Esophagus muscularis mucosa (tissue), 4 donors: ENCODE data around the gene CYP2D6. TPM values are rescaled to one million over a fixed set of nuclear protein-coding genes. Genes with fewer than 3 reads are reported as not detected.

Source experiments
- DNase-seq: peaks from one replicate; pipeline ENCODE4 v3.0.0-alpha.2; 2017; ENCODE audit errors: extremely low spot score
- H3K27ac ChIP-seq, 4 donors: fragments of 200-600 bp; sonication (generic); replicated peaks in 1 of 4; 1 replicate in 3 of 4; 2 replicates in 1 of 4; pipeline ENCODE4 v1.5.1; 2016 to 2019; ENCODE audit warnings: mild to moderate bottlenecking in 1 of 4
- H3K27me3 ChIP-seq, 4 donors: fragments of 200-600 bp; sonication (generic); one replicate each; pipeline versions ENCODE4 v1.5.1 to v1.6.0; 2016 to 2019
- H3K36me3 ChIP-seq, 4 donors: fragments of 200-600 bp; sonication (generic); one replicate each; pipeline ENCODE4 v1.5.1; 2016 to 2019
- H3K4me1 ChIP-seq, 4 donors: fragments of 200-600 bp; sonication (generic); one replicate each; pipeline ENCODE4 v1.5.1; 2016 to 2019
- H3K4me3 ChIP-seq, 4 donors: fragments of 200-600 bp; sonication (generic); 1 replicate in 2 of 4; 2 replicates in 2 of 4; pipeline ENCODE4 v1.5.1; 2016 to 2019; ENCODE audit warnings: mild to moderate bottlenecking in 4 of 4, moderate library complexity in 1 of 4
- H3K9me3 ChIP-seq, 4 donors: fragments of 200-600 bp; sonication (generic); 1 replicate in 3 of 4; 2 replicates in 1 of 4; pipeline ENCODE4 v1.5.1; 2016 to 2019
- EP300 ChIP-seq: sonication (generic); formaldehyde crosslinking; IDR thresholded peaks from one replicate; pipeline ENCODE4 v1.6.1; 2017; ENCODE audit warnings: antibody characterized with exemption
- POLR2A ChIP-seq: fragments of 450-650 bp; IDR thresholded peaks from one replicate; pipeline ENCODE4 v1.6.1; 2017; ENCODE audit warnings: antibody characterized with exemption, moderate library complexity, mild to moderate bottlenecking, low read depth
- POLR2AphosphoS5 ChIP-seq, 2 donors: sonication (generic); formaldehyde crosslinking; IDR thresholded peaks; one replicate each; pipeline ENCODE4 v1.6.1; 2017; ENCODE audit warnings: antibody characterized with exemption in 2 of 2
- WGBS: methylation state at CpG from one replicate; pipeline ENCODE4 v1.1.5; 2018; 5-methylcytosine and 5-hydroxymethylcytosine counted together
- intact Hi-C: fragments of 100-400 bp; cut with DNase I; formaldehyde crosslinking; loops from one replicate; pipeline ENCODE4 v1.15.1; 2023
- total RNA-seq, 4 donors: library from RNA; depleted of rRNA; stranded (reverse); fragments of >200 nt; gene quantifications; one replicate each; pipeline versions ENCODE4 v1.1.0 to v1.2.1, GENCODE V29; 2016
- TF ChIP-seq, protein P1 (sequence below), 3 experiments: fragments of 200-600 bp in 2 of 3; fragments of 450-650 bp in 1 of 3; sonication (generic) in 2 of 3; IDR thresholded peaks; one replicate each; pipeline ENCODE4 v1.5.1; 2017 to 2019; ENCODE audit warnings: antibody characterized with exemption in 3 of 3, mild to moderate bottlenecking in 2 of 3, moderate library complexity in 1 of 3

Gene CYP2D6
- total RNA-seq, 4 donors from 2014 or later, result 0.42 to 0.52 TPM; not detected in 2

DNA sequence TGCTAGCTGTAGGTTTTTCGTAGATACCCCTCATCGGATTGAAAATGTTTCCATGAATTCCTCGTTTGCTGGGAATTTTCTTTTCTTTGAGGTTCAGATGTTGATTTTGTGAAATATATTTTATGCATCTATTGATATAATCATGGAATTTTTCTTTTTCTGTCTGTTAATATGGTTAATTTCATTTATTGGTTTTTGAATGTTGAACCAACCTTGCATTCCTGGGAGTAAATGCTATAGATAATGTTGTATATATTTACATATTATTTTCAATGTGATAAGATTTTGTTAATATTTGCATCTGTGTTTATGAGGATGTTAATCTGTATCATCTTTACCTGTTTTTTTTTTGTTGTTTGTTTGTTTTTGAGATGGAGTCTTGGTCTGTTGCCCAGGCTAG is 29.4 kb downstream of the CYP2D6 start:
- Histone ChIP-seq H3K27ac (no peak overlapping the region), H3K27me3 (no peaks in the 10 kb centered on the region), H3K4me3 (no peak overlapping the region), H3K36me3 (peaks cover 0 to 11% (median 3%) of the 10 kb centered on the region in 4 donors), H3K9me3 (peaks cover 0 to 46% (median 25%) of the 10 kb centered on the region in 4 donors), H3K4me1 (no peaks in the 10 kb centered on the region)
- TF ChIP-seq POLR2A (no peak), EP300 (no peak), POLR2AphosphoS5 (IDR thresholded peaks at IDR 0.05) (no peak)
- TF ChIP-seq, protein P1, sequence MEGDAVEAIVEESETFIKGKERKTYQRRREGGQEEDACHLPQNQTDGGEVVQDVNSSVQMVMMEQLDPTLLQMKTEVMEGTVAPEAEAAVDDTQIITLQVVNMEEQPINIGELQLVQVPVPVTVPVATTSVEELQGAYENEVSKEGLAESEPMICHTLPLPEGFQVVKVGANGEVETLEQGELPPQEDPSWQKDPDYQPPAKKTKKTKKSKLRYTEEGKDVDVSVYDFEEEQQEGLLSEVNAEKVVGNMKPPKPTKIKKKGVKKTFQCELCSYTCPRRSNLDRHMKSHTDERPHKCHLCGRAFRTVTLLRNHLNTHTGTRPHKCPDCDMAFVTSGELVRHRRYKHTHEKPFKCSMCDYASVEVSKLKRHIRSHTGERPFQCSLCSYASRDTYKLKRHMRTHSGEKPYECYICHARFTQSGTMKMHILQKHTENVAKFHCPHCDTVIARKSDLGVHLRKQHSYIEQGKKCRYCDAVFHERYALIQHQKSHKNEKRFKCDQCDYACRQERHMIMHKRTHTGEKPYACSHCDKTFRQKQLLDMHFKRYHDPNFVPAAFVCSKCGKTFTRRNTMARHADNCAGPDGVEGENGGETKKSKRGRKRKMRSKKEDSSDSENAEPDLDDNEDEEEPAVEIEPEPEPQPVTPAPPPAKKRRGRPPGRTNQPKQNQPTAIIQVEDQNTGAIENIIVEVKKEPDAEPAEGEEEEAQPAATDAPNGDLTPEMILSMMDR (IDR thresholded peaks at IDR 0.05), result no peak
- no peak for DNase-seq
- intact Hi-C loops, result no loop called here
- 98% methylated on average over 3 of the region's 3 CpGs for WGBS

DNA sequence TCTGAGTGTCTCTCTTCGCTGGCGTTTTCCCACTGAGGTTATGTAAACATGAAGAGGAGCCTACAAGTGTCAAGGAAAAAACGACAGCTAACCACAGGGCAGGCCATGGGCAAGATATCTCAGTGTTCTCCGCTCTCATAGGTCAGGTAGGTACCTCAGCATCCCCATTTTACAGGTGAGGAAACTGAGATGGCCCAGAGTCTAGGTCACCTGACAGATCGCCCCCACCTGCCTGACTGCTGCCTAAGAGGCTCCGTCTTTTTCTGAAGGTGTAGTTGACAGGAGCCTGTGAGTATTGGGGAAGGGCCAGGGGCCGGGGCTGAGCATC is 39.2 kb downstream of the CYP2D6 start:
- H3K27ac ChIP-seq, result peak overlapping the region; percentile 96 to 99 (median 98)
- H3K4me1 ChIP-seq, result peaks cover 14 to 47% (median 33%) of the 10 kb centered on the region in 4 donors
- intact Hi-C loops, result loop anchor here (2.0 kb wide), 1 partner anchor 345 kb away; no protein-coding TSS in a partner anchor
- DNase-seq, result no peak
- no peaks in the 10 kb centered on the region for H3K27me3 ChIP-seq
- TF ChIP-seq, protein P1 (IDR thresholded peaks at IDR 0.05), result no peak
- no peak for TF ChIP-seq POLR2A
- no peak for TF ChIP-seq EP300
- no peak for TF ChIP-seq POLR2AphosphoS5 (IDR thresholded peaks at IDR 0.05)
- peak overlapping the region; percentile 80 to 99 (median 89) for H3K4me3 ChIP-seq
- no peaks in the 10 kb centered on the region for H3K9me3 ChIP-seq
- H3K36me3 ChIP-seq, result peaks cover 2 to 10% (median 5%) of the 10 kb centered on the region in 4 donors
- WGBS, result 24% methylated on average over 7 of the region's 7 CpGs

DNA sequence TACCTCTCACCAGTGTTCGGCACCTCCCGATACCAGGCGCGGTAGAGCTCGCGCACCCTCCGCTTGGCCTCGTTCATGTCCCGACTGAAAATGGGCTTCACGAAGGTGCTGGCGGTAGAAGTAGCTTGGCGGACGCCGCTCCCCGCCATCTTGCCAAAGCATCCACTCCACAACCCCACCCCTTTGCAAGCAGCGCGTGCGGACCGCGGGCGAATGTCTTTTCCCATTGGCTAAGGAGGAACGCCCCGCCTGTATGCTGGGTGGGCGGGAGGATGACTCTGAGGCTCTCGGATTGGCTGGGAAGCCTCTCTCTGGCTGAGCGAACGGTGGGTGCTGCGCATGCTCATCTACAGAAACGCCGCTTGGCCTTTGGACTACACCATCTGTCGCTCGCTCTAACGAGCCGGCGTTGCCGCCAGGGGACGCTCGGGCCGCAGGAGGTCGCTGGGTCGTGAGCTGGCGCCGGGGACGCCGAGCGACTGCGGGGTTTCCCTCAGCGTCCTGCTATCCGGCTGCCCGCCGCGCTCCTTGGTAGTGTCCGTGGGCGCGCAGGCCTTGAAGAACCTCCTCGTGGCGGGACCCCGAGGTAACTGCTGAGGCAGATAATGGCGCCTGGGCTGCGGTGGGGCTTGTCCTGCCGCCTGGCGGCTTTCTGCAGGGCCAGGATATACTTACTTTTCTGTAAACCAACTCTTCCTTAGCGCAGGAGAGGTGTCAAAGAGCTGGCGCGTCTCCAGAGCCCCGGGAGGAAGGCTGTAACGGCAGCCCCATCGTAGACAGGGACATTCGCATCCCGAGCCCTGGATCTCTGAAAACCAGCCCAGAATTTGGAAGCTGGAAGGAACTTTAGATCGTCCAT is 39.8 kb downstream of the CYP2D6 start, which contains the start of gene NDUFA6:
TSS of gene NDUFA6 (minus strand) at position 177 of the 859 bp plus-strand sequence. CDS start at position 149, 28 bp downstream.
- no peaks in the 10 kb centered on the region for H3K9me3 ChIP-seq
- no peaks in the 10 kb centered on the region for H3K27me3 ChIP-seq
- peaks cover 8 to 16% (median 11%) of the 10 kb centered on the region in 4 donors for H3K36me3 ChIP-seq
- peak within 1 kb of the TSS; percentile 80 to 99 (median 89) for H3K4me3 ChIP-seq
- intact Hi-C loops, result loop anchor here (2.0 kb wide), 1 partner anchor 346 kb away; no protein-coding TSS in a partner anchor
- DNase-seq, result peak; percentile 100
- H3K27ac ChIP-seq, result peak within 1 kb of the TSS; percentile 96 to 99 (median 98)
- WGBS, result 0% methylated on average over 1 of the region's 71 CpGs
- TF ChIP-seq POLR2AphosphoS5 (IDR thresholded peaks at IDR 0.05), result peak; percentile 98 to 99
- no peak for TF ChIP-seq EP300
- TF ChIP-seq, protein P1 (IDR thresholded peaks at IDR 0.05), result peak; percentile 90 to 94 (median 90)
- TF ChIP-seq POLR2A, result peak; percentile 59
- peaks cover 20 to 53% (median 36%) of the 10 kb centered on the region in 4 donors for H3K4me1 ChIP-seq

DNA sequence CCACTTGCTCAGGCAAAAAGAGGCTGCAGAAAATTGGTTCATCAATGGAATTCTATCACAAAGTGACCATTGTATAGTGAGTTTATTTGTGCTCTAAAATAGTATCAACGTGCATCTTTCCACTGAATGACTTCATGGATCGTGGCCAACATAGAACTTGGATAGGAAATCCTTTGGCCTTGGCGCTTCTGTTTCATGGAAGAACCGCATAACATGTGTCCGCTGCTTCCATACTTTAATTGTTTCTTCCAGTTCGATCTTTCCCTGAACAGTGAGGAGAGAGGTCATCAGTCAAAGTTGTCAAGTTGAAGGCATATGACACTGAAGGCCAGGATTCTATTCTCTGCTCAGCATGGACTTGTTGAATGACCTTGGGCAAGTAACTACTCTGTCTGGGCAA is 44.6 kb downstream of the CYP2D6 start:
- TF ChIP-seq, protein P1 (IDR thresholded peaks at IDR 0.05), result no peak
- TF ChIP-seq POLR2AphosphoS5 (IDR thresholded peaks at IDR 0.05), result no peak
- no peak for TF ChIP-seq POLR2A
- TF ChIP-seq EP300, result no peak
- H3K9me3 ChIP-seq, result no peaks in the 10 kb centered on the region
- intact Hi-C loops, result no loop called here
- H3K27ac ChIP-seq, result no peak overlapping the region
- no peaks in the 10 kb centered on the region for H3K27me3 ChIP-seq
- H3K4me3 ChIP-seq, result no peak overlapping the region
- peaks cover 34 to 53% (median 40%) of the 10 kb centered on the region in 4 donors for H3K4me1 ChIP-seq
- 65% methylated on average over 6 of the region's 6 CpGs for WGBS
- no peak for DNase-seq
- peaks cover 19 to 58% (median 43%) of the 10 kb centered on the region in 4 donors for H3K36me3 ChIP-seq
